Measurements from ENCODE around the gene PLCL2. TPM values are rescaled to one million over a fixed set of nuclear protein-coding genes. Genes with fewer than 3 reads are reported as not detected.

PLCL2 gene
- total and polyA plus RNA-seq, 2 donors (not counting 1 experiment from before 2014, with no cell fraction given) = 21.7 to 55.2 TPM

DNA sequence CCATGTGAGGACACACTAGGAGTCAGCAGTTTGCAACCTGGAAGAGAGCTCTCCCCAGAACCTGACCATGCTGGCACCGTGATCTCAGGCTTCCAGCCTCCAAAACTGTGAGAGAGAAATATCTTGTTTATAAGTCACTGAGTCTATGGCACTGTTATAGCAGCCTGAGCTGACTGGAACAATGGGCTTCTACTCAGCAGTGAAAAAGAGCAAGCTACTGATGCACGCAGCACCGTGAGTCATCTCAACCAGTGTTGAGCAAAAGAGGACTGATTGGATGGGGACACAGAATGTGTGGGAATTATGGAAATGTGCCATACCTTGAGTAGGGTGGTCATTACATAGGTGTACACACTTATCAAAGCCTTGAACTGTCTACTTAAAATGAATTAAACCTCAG, 230.4 kb downstream of the PLCL2 start:
- Histone ChIP-seq H3K27ac (ENCODE audit: low read length in 2 of 2) (no peak overlapping the region), H3K9ac (ENCODE audit: low read length) (no peak overlapping the region), H3K9me3 (ENCODE audit: control extremely low read depth in 1 of 3, control insufficient read depth in 2 of 3, insufficient read depth in 1 of 3, low read length in 2 of 3) (peaks cover 0 to 10% (median 6%) of the 10 kb centered on the region in 3 donors), H3K4me3 (ENCODE audit: control extremely low read depth in 1 of 5, extremely low read depth in 1 of 5, insufficient read depth in 1 of 5, low read depth in 2 of 5, low read length in 4 of 5) (no peak overlapping the region), H3K79me2 (ENCODE audit: control insufficient read depth, insufficient read depth, low read length) (no peaks in the 10 kb centered on the region), H3K36me3 (replicated peaks in 1 of 2; ENCODE audit: control extremely low read depth in 1 of 2, control insufficient read depth in 1 of 2, extremely low read depth in 1 of 2, insufficient read depth in 2 of 2, low read length in 1 of 2) (no peaks in the 10 kb centered on the region), H3K4me2 (replicated peaks; ENCODE audit: low read depth, low read length, poor library complexity, severe bottlenecking) (no peak overlapping the region), H4K20me1 (ENCODE audit: control insufficient read depth, insufficient read depth, low read length, poor library complexity, severe bottlenecking) (no peaks in the 10 kb centered on the region), H2AFZ (ENCODE audit: insufficient read depth, low read depth, low read length, poor library complexity, severe bottlenecking) (no peak overlapping the region), H3K4me1 (ENCODE audit: control insufficient read depth in 2 of 2, insufficient read depth in 2 of 2, low read length in 2 of 2) (peaks cover 8 to 11% of the 10 kb centered on the region in 2 donors), H3K27me3 (replicated peaks in 1 of 4; ENCODE audit: control extremely low read depth in 1 of 4, control insufficient read depth in 3 of 4, insufficient read depth in 4 of 4, low read length in 3 of 4) (no peaks in the 10 kb centered on the region)
- DNase-seq (no peak), ATAC-seq (ENCODE audit: low read depth) (no peak)
- H3K27me3 Mint-ChIP-seq = no peaks in the 10 kb centered on the region
- H3K4me3 Mint-ChIP-seq = no peak overlapping the region
- no peak overlapping the region for H3K27ac Mint-ChIP-seq
- ChIA-PET POLR2A (no interaction called here), CTCF (no interaction called here)
- H3K9me3 Mint-ChIP-seq (ENCODE audit: insufficient read depth) = peaks cover 9% of the 10 kb centered on the region
- H3K4me1 Mint-ChIP-seq = peaks cover 12% of the 10 kb centered on the region
- WGBS (ENCODE audit: insufficient coverage) = 92% methylated on average over 3 of the region's 3 CpGs
- TF ChIP-seq, protein P1, sequence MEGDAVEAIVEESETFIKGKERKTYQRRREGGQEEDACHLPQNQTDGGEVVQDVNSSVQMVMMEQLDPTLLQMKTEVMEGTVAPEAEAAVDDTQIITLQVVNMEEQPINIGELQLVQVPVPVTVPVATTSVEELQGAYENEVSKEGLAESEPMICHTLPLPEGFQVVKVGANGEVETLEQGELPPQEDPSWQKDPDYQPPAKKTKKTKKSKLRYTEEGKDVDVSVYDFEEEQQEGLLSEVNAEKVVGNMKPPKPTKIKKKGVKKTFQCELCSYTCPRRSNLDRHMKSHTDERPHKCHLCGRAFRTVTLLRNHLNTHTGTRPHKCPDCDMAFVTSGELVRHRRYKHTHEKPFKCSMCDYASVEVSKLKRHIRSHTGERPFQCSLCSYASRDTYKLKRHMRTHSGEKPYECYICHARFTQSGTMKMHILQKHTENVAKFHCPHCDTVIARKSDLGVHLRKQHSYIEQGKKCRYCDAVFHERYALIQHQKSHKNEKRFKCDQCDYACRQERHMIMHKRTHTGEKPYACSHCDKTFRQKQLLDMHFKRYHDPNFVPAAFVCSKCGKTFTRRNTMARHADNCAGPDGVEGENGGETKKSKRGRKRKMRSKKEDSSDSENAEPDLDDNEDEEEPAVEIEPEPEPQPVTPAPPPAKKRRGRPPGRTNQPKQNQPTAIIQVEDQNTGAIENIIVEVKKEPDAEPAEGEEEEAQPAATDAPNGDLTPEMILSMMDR (IDR thresholded peaks at IDR 0.05) = no peak
- TF ChIP-seq EZH2 (IDR thresholded peaks at IDR 0.05; ENCODE audit: borderline replicate concordance, insufficient read depth, low read depth, low read length, poor library complexity, severe bottlenecking) = no peak
- intact Hi-C loops (cut with micrococcal nuclease) = no loop called here

DNA sequence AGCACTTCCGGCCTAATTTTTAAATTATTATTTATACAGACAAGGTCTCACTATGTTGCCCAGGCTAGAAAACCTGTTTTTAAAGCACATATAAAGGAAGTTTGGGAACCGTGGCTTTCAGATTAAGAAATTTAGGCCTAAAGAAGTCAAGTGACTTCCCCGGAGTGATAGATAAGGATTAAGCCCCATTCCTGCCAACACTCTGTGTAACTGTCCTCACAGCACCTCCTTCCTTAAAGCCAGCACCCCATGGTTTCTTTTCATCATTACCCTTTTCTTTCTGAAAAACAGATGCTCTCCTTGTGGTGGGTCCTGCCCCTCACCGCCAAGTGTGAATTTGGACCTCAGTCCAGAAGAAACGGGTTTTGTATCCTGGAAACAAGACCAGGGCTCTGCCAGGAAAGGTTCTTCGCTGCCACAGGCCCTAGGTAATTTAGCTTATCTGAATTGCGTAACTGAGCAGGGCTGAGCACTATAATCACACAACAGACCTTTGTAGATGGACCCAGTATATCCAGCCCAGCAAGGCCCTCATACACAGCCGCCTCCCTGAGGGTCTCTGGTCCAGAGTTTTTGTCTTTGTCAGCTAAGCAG, 231.3 kb downstream of the PLCL2 start:
- H3K9ac ChIP-seq (ENCODE audit: low read length) = no peak overlapping the region
- H3K27me3 ChIP-seq (replicated peaks in 1 of 4; ENCODE audit: control extremely low read depth in 1 of 4, control insufficient read depth in 3 of 4, insufficient read depth in 4 of 4, low read length in 3 of 4) = no peaks in the 10 kb centered on the region
- H2AFZ ChIP-seq (ENCODE audit: insufficient read depth, low read depth, low read length, poor library complexity, severe bottlenecking) = no peak overlapping the region
- CTCF ChIA-PET = no interaction called here
- no peaks in the 10 kb centered on the region for H4K20me1 ChIP-seq (ENCODE audit: control insufficient read depth, insufficient read depth, low read length, poor library complexity, severe bottlenecking)
- H3K4me2 ChIP-seq (replicated peaks; ENCODE audit: low read depth, low read length, poor library complexity, severe bottlenecking) = no peak overlapping the region
- DNase-seq = no peak
- no peak for ATAC-seq (ENCODE audit: low read depth)
- H3K4me3 ChIP-seq (ENCODE audit: control extremely low read depth in 1 of 5, extremely low read depth in 1 of 5, insufficient read depth in 1 of 5, low read depth in 2 of 5, low read length in 4 of 5) = no peak overlapping the region
- H3K4me1 ChIP-seq (ENCODE audit: control insufficient read depth in 2 of 2, insufficient read depth in 2 of 2, low read length in 2 of 2) = peaks cover 1 to 3% of the 10 kb centered on the region in 2 donors
- Mint-ChIP-seq H3K4me1 (peaks cover 5% of the 10 kb centered on the region), H3K27me3 (no peaks in the 10 kb centered on the region), H3K27ac (no peak overlapping the region), H3K9me3 (ENCODE audit: insufficient read depth) (peaks cover 9% of the 10 kb centered on the region), H3K4me3 (no peak overlapping the region)
- intact Hi-C loops (cut with micrococcal nuclease) = no loop called here
- no peak overlapping the region for H3K27ac ChIP-seq (ENCODE audit: low read length in 2 of 2)
- WGBS (ENCODE audit: insufficient coverage) = 96% methylated on average over 6 of the region's 8 CpGs
- POLR2A ChIA-PET = no interaction called here
- H3K36me3 ChIP-seq (replicated peaks in 1 of 2; ENCODE audit: control extremely low read depth in 1 of 2, control insufficient read depth in 1 of 2, extremely low read depth in 1 of 2, insufficient read depth in 2 of 2, low read length in 1 of 2) = no peaks in the 10 kb centered on the region
- TF ChIP-seq, protein P1 (IDR thresholded peaks at IDR 0.05) = no peak
- no peak for TF ChIP-seq EZH2 (IDR thresholded peaks at IDR 0.05; ENCODE audit: borderline replicate concordance, insufficient read depth, low read depth, low read length, poor library complexity, severe bottlenecking)
- no peaks in the 10 kb centered on the region for H3K79me2 ChIP-seq (ENCODE audit: control insufficient read depth, insufficient read depth, low read length)
- H3K9me3 ChIP-seq (ENCODE audit: control extremely low read depth in 1 of 3, control insufficient read depth in 2 of 3, insufficient read depth in 1 of 3, low read length in 2 of 3) = peaks cover 0 to 10% (median 6%) of the 10 kb centered on the region in 3 donors

Measured in B cell (primary cell).